Measurements from ENCODE around the gene HSD17B11.
"Not testable (repeated sequence)": the region's sequence is repeated elsewhere in the genome, so short reads cannot be mapped to it uniquely, and the experiment has no call there.

Gene HSD17B11

DNA sequence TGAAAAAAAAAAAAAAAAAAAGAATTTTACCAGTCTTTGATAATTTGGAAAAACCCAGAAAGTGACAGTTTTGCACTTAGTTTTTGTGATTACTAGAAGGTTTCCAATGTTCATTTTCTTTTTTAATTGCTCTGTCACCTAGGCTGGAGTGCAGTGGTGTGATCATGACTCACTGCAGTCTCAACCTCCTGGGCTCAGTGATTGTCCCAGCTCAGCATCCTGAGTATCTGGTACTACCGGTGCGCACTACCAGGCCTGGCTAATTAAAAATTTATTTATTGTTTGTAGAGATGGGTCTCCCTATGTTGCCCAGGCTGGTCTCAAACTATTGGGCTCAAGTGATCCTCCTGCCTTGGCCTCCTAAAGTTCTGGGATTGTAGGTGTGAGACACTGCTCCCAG, 34.7 kb upstream of the HSD17B11 start:
- TF ChIP-seq, protein P1, sequence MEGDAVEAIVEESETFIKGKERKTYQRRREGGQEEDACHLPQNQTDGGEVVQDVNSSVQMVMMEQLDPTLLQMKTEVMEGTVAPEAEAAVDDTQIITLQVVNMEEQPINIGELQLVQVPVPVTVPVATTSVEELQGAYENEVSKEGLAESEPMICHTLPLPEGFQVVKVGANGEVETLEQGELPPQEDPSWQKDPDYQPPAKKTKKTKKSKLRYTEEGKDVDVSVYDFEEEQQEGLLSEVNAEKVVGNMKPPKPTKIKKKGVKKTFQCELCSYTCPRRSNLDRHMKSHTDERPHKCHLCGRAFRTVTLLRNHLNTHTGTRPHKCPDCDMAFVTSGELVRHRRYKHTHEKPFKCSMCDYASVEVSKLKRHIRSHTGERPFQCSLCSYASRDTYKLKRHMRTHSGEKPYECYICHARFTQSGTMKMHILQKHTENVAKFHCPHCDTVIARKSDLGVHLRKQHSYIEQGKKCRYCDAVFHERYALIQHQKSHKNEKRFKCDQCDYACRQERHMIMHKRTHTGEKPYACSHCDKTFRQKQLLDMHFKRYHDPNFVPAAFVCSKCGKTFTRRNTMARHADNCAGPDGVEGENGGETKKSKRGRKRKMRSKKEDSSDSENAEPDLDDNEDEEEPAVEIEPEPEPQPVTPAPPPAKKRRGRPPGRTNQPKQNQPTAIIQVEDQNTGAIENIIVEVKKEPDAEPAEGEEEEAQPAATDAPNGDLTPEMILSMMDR (conservative IDR thresholded peaks at IDR 0.05; ENCODE audit: low read length), result no peak
- TF ChIP-seq EZH2phosphoT487 (IDR thresholded peaks at IDR 0.05; ENCODE audit: borderline replicate concordance), result no peak
- Histone ChIP-seq H3K9me2 (replicated peaks; ENCODE audit: low read depth, low read length) (no peaks in the 10 kb centered on the region), H3K79me2 (ENCODE audit: insufficient read depth, low read length) (peaks cover 42% of the 10 kb centered on the region), H3F3A (ENCODE audit: low read depth) (no peaks in the 10 kb centered on the region), H3K4me3 (ENCODE audit: low read length, poor library complexity, severe bottlenecking) (no peak overlapping the region), H3K27me3 (ENCODE audit: insufficient read depth, low read length, poor library complexity, severe bottlenecking) (no peaks in the 10 kb centered on the region), H3K4me2 (ENCODE audit: low read depth, low read length, poor library complexity, severe bottlenecking) (peak overlapping the region; percentile 79), H3K9me3 (ENCODE audit: insufficient read depth, low read depth, low read length) (no peaks in the 10 kb centered on the region), H2AFZ (ENCODE audit: low read length) (no peak overlapping the region), H3K9ac (ENCODE audit: low read depth, low read length, poor library complexity, severe bottlenecking) (no peak overlapping the region), H4K20me1 (ENCODE audit: insufficient read depth, low read length, poor library complexity, severe bottlenecking) (no peaks in the 10 kb centered on the region), H3K4me1 (ENCODE audit: insufficient read depth, low read length, poor library complexity, severe bottlenecking) (peaks cover 51% of the 10 kb centered on the region), H3K36me3 (ENCODE audit: insufficient read depth, low read length) (no peaks in the 10 kb centered on the region)

DNA sequence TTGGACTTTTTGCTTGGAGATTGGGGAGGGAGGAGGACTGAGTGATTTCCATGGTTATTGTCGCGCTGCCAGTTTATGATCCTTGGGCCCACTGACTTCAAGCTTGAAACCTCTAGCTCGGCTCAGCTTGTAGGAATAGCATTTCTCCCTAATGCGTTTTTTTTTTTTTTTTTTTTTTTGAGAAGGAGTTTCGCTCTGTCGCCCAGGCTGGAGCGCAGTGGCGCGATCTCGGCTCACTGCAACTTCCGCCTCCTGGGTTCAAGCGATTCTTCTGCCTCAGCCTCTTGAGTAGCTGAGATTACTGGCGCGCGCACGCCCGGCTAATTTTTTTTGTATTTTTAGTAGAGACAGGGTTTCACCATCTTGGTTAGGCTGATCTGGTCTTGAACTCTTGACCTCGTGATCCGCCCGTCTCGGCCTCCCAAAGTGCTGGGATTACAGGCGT, 33.1 kb upstream of the HSD17B11 start:
- H3K79me2 ChIP-seq (ENCODE audit: insufficient read depth, low read length), result peaks cover 42% of the 10 kb centered on the region
- not testable (repeated sequence) for H3F3A ChIP-seq (ENCODE audit: low read depth); H2AFZ ChIP-seq (ENCODE audit: low read length); H3K9me3 ChIP-seq (ENCODE audit: insufficient read depth, low read depth, low read length); H3K36me3 ChIP-seq (ENCODE audit: insufficient read depth, low read length); H3K27me3 ChIP-seq (ENCODE audit: insufficient read depth, low read length, poor library complexity, severe bottlenecking); H4K20me1 ChIP-seq (ENCODE audit: insufficient read depth, low read length, poor library complexity, severe bottlenecking); H3K9me2 ChIP-seq (replicated peaks; ENCODE audit: low read depth, low read length)
- peak overlapping the region; percentile 85 for H3K4me3 ChIP-seq (ENCODE audit: low read length, poor library complexity, severe bottlenecking)
- peak overlapping the region; percentile 79 for H3K4me2 ChIP-seq (ENCODE audit: low read depth, low read length, poor library complexity, severe bottlenecking)
- peaks cover 48% of the 10 kb centered on the region for H3K4me1 ChIP-seq (ENCODE audit: insufficient read depth, low read length, poor library complexity, severe bottlenecking)
- peak overlapping the region; percentile 85 for H3K9ac ChIP-seq (ENCODE audit: low read depth, low read length, poor library complexity, severe bottlenecking)

DNA sequence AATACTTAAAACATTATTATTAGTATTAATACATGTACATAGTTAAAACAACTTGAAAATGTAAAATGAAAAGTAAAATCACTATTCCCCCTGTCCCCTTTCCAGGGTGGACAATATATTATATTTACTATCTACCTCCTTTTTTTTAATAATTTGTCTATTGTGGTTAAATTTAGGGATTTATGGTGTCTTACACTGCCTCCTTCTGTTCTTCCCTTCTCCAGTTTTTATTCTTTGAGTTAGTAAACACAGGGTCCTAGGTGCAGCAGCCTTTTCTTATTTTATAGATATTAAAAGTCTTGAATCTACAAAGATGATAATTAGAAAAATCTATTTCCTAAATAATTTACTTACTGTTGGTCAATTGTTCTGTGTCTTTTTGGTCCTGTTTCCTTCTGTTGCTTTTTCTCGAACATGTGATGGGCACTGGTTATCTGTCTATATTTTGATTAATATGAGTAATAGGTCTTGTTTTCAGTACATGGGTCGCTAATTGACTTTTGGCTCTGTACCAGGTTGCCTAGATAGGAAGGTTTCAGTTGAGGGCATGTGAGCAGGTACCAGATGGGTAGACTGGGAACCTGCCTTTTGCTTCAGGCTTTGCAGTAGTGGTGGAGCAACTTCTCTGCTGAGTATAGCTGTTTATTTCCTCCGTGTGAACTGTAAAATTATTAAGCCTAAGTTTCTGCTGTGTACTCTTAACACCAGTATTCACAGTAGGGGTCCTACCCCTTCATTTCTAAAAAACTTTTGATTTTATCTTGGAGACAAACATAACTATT, 32.5 kb upstream of the HSD17B11 start:
- Histone ChIP-seq H3K9ac (ENCODE audit: low read depth, low read length, poor library complexity, severe bottlenecking) (peak overlapping the region; percentile 85), H3K27me3 (ENCODE audit: insufficient read depth, low read length, poor library complexity, severe bottlenecking) (no peaks in the 10 kb centered on the region), H4K20me1 (ENCODE audit: insufficient read depth, low read length, poor library complexity, severe bottlenecking) (no peaks in the 10 kb centered on the region), H3K79me2 (ENCODE audit: insufficient read depth, low read length) (peaks cover 42% of the 10 kb centered on the region), H3K4me1 (ENCODE audit: insufficient read depth, low read length, poor library complexity, severe bottlenecking) (peaks cover 48% of the 10 kb centered on the region), H3K9me2 (replicated peaks; ENCODE audit: low read depth, low read length) (no peaks in the 10 kb centered on the region), H3K4me2 (ENCODE audit: low read depth, low read length, poor library complexity, severe bottlenecking) (peak overlapping the region; percentile 79), H3K9me3 (ENCODE audit: insufficient read depth, low read depth, low read length) (no peaks in the 10 kb centered on the region), H3K4me3 (ENCODE audit: low read length, poor library complexity, severe bottlenecking) (peak overlapping the region; percentile 85), H2AFZ (ENCODE audit: low read length) (peak overlapping the region; percentile 99), H3F3A (ENCODE audit: low read depth) (no peaks in the 10 kb centered on the region), H3K36me3 (ENCODE audit: insufficient read depth, low read length) (no peaks in the 10 kb centered on the region)
- TF ChIP-seq, protein P1 (conservative IDR thresholded peaks at IDR 0.05; ENCODE audit: low read length), result no peak; the same call in 1 of the 2 replicates

All from Loucy (cell line).